ENCODE results near the gene OR52K2. TPM values are rescaled to one million over a fixed set of nuclear protein-coding genes. Genes with fewer than 3 reads are reported as not detected.

OR52K2 gene
- total and polyA plus RNA-seq, 8 donors, result 1.9 TPM; not detected in 7

Other genes with a start within 250 kb of the OR52K2 start
- gene OR52B4, start 80.9 kb upstream of the OR52K2 start, total RNA-seq, result not detected
- not detected for gene OR52B4, start 80.9 kb upstream of the OR52K2 start, polyA plus RNA-seq (ENCODE audit: insufficient read length in 6 of 6)
- gene TRIM21, start 55.6 kb upstream of the OR52K2 start, total RNA-seq, result 10 to 100 TPM; 26.3 to 36.8 TPM
- gene TRIM21, start 55.6 kb upstream of the OR52K2 start, polyA plus RNA-seq (ENCODE audit: insufficient read length in 6 of 6), result 10 to 100 TPM; 25.4 to 30.8 (median 26.3) TPM
- under 1 TPM; 0.09 to 0.86 TPM for gene OR52K1, start 33.4 kb downstream of the OR52K2 start, total RNA-seq
- under 1 TPM; 0.21 to 0.35 (median 0.27) TPM for gene OR52K1, start 33.4 kb downstream of the OR52K2 start, polyA plus RNA-seq (ENCODE audit: insufficient read length in 6 of 6)
- not detected for gene OR52M1, start 95.9 kb downstream of the OR52K2 start, total RNA-seq
- not detected for gene OR52M1, start 95.9 kb downstream of the OR52K2 start, polyA plus RNA-seq (ENCODE audit: insufficient read length in 6 of 6)
- not detected for gene OR52I2, start 132.4 kb downstream of the OR52K2 start, total RNA-seq
- under 1 TPM in 4 of 6 donors, not detected in 2; 0.03 to 0.07 (median 0.03) TPM for gene OR52I2, start 132.4 kb downstream of the OR52K2 start, polyA plus RNA-seq (ENCODE audit: insufficient read length in 6 of 6)
- not detected for gene OR52I1, start 144.7 kb downstream of the OR52K2 start, total RNA-seq
- under 1 TPM in 5 of 6 donors, not detected in 1; 0.08 to 0.14 (median 0.11) TPM for gene OR52I1, start 144.7 kb downstream of the OR52K2 start, polyA plus RNA-seq (ENCODE audit: insufficient read length in 6 of 6)
- 10 to 100 TPM; 12.5 to 14.1 TPM for gene TRIM68, start 158.9 kb downstream of the OR52K2 start, total RNA-seq
- gene TRIM68, start 158.9 kb downstream of the OR52K2 start, polyA plus RNA-seq (ENCODE audit: insufficient read length in 6 of 6), result 10 to 100 TPM; 17.9 to 23.6 (median 19.0) TPM
- gene OR51D1, start 188.2 kb downstream of the OR52K2 start, total RNA-seq, result not detected
- not detected for gene OR51D1, start 188.2 kb downstream of the OR52K2 start, polyA plus RNA-seq (ENCODE audit: insufficient read length in 6 of 6)
- not detected for gene OR51E1, start 194.7 kb downstream of the OR52K2 start, total RNA-seq
- gene OR51E1, start 194.7 kb downstream of the OR52K2 start, polyA plus RNA-seq (ENCODE audit: insufficient read length in 6 of 6), result under 1 TPM; 0.06 to 0.50 (median 0.33) TPM
- not detected for gene OR51E2, start 248.6 kb downstream of the OR52K2 start, total RNA-seq
- under 1 TPM in 5 of 6 donors, not detected in 1; 0.08 to 0.18 (median 0.15) TPM for gene OR51E2, start 248.6 kb downstream of the OR52K2 start, polyA plus RNA-seq (ENCODE audit: insufficient read length in 6 of 6)